Measurements from ENCODE around the gene STAM2.

STAM2 gene

DNA sequence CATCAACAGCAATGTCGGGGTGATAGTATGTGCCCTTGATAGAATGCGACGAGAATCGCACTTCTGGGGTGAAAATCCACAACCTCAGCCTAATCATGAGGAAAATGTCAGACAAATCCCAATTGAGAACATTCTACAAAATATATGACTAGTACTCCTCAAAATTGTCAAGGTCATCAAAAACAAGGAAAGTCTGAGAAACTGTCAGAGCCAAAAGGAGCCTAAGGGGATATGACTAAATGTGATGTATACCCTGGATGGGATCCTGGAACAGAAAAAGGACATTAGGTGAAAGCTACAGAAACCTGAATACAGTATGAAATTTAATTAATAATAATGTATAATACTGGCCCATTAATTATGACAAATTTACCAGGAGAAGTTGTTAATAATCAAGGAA, 69.1 kb downstream of the STAM2 start:
- in situ Hi-C loops (cut with MboI; ENCODE audit: low pct_unique_long_range_greater_than_20kb, low sequenced_read_pairs, unreplicated experiment), result no loop called here
- DNase-seq (ENCODE audit: low spot score), result no peak
- TF ChIP-seq, protein P1, sequence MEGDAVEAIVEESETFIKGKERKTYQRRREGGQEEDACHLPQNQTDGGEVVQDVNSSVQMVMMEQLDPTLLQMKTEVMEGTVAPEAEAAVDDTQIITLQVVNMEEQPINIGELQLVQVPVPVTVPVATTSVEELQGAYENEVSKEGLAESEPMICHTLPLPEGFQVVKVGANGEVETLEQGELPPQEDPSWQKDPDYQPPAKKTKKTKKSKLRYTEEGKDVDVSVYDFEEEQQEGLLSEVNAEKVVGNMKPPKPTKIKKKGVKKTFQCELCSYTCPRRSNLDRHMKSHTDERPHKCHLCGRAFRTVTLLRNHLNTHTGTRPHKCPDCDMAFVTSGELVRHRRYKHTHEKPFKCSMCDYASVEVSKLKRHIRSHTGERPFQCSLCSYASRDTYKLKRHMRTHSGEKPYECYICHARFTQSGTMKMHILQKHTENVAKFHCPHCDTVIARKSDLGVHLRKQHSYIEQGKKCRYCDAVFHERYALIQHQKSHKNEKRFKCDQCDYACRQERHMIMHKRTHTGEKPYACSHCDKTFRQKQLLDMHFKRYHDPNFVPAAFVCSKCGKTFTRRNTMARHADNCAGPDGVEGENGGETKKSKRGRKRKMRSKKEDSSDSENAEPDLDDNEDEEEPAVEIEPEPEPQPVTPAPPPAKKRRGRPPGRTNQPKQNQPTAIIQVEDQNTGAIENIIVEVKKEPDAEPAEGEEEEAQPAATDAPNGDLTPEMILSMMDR (IDR thresholded peaks at IDR 0.05; ENCODE audit: extremely low read depth, insufficient read depth, missing control alignments), result no peak

DNA sequence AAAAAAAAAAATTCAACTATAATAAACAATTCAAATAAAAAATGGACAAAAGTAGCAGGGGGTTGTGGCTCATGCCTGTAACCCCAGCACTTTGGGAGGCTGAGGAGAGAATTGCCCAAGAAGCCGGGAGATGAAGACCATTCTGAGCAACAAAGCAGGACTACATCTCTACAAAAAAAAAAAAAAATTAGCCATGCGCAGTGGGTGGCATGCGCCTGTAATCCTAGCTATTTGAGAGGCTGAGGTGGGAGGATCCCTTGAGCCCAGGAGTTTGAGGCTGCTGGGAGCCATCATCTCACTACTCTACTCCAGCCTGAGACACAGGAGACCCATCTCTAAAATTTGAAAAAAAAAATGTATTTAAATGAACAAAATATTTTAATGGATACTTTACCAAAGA, 72.3 kb downstream of the STAM2 start:
- in situ Hi-C loops (cut with MboI; ENCODE audit: low pct_unique_long_range_greater_than_20kb, low sequenced_read_pairs, unreplicated experiment), result no loop called here
- TF ChIP-seq, protein P1 (IDR thresholded peaks at IDR 0.05; ENCODE audit: extremely low read depth, insufficient read depth, missing control alignments), result no peak

DNA sequence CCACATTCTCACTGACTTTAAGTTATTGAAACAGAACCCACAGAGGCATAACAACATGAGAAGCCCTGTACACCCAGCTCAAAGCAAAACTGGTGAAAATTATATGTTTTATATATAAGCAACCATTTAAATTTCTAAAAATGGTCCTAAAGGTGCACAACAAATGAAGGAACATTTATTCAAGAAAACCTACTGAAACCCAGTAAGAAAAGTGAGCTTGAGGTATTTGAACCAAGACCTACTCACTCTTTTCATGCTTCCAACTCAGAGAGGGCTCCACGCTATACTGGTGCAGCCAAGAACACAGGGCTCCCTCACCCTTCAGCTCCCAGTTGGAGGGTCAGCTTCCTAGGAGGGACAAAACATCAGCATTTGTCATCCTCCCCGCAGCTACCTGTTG, 74.6 kb downstream of the STAM2 start:
- in situ Hi-C loops (cut with MboI; ENCODE audit: low pct_unique_long_range_greater_than_20kb, low sequenced_read_pairs, unreplicated experiment), result no loop called here
- TF ChIP-seq, protein P1 (IDR thresholded peaks at IDR 0.05; ENCODE audit: extremely low read depth, insufficient read depth, missing control alignments), result no peak
- no peak for DNase-seq (ENCODE audit: low spot score)

More for the DNA sequence above, 72.3 kb downstream of the STAM2 start:
- DNase-seq (ENCODE audit: low spot score), result no peak

DNA sequence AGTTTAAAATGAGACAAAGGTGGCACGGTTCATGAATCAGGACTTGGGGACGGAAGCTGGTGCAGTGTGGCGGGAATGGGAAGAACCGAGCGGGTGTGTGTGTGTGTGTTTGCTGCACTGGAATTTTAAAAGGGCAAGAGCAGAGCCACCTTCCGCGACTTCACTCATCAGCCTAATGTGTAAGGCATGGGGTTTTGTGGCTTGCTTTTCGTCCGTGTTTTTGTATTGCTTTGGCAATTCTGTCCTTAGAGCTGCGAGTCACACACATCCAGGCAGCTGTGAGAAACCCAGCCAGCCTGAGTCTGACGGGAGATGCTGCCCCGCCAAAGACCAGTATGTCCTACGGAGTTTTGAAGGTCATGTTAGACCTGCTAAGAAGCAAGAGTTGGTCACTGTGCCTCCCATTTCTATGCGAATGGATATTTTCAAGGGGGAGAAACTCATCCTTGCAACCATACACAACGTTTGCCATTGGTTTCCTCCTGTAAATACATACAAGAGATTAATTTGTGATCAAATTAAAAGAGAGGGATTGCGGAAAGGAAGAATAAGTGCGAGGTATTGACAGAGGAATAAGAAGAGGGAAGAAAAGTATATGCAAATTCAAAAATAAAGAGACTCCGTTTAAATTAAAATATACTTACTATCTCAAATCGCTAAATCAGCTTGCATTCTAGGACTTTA, 76.1 kb downstream of the STAM2 start:
- peak; percentile 43 for DNase-seq (ENCODE audit: low spot score)
- TF ChIP-seq, protein P1 (IDR thresholded peaks at IDR 0.05; ENCODE audit: extremely low read depth, insufficient read depth, missing control alignments), result no peak
- in situ Hi-C loops (cut with MboI; ENCODE audit: low pct_unique_long_range_greater_than_20kb, low sequenced_read_pairs, unreplicated experiment), result no loop called here

DNA sequence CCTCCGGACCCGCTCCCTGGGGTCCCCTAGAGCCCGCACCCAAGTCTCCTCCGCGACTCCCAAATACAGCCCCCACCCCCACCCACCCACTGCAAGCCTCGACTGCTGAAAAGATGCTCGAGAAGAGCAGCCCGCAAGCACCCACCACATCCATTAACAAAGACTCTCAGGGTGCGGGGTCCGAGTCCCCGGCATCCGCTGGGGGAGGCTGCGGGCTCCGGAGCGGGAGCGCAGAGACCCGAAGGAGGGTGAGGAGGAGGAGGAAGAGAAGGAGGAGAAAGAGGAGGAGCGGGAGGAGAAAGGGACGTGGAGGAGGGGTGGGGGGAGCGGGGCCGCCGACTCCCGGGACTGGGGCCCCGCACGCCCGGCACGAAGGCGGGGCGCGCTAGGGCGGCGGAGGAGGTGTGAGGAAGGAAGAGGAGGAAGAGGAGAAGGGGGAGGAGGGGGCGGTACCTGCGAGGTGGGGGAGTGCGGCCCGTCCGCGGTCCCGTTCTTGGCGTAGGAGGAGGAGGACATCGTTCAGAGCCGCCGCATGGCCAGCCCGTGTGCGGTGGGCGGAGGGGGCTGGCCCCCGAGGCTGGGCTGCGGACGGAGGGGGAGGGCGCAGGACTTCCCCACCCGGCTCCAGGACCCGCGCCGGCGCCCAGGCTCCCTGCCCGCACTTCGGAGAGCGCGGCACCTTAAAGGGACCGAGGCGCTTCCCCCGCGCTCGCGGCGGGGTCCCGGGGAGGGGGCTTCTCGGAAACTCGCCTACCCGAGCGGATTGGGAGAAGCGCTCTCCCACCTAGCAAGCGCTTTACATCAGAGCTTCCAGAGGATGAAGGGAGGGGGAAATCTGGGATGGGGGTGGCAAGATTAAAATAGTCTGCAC, 76.8 kb downstream of the STAM2 start, which contains the start of gene CACNB4:
Gene CACNB4 (minus strand): TSS at position 549 of the 871 bp plus-strand sequence.
- in situ Hi-C loops (cut with MboI; ENCODE audit: low pct_unique_long_range_greater_than_20kb, low sequenced_read_pairs, unreplicated experiment), result no loop called here
- TF ChIP-seq, protein P1 (IDR thresholded peaks at IDR 0.05; ENCODE audit: extremely low read depth, insufficient read depth, missing control alignments), result no peak
- peak; percentile 70 for DNase-seq (ENCODE audit: low spot score)

DNA sequence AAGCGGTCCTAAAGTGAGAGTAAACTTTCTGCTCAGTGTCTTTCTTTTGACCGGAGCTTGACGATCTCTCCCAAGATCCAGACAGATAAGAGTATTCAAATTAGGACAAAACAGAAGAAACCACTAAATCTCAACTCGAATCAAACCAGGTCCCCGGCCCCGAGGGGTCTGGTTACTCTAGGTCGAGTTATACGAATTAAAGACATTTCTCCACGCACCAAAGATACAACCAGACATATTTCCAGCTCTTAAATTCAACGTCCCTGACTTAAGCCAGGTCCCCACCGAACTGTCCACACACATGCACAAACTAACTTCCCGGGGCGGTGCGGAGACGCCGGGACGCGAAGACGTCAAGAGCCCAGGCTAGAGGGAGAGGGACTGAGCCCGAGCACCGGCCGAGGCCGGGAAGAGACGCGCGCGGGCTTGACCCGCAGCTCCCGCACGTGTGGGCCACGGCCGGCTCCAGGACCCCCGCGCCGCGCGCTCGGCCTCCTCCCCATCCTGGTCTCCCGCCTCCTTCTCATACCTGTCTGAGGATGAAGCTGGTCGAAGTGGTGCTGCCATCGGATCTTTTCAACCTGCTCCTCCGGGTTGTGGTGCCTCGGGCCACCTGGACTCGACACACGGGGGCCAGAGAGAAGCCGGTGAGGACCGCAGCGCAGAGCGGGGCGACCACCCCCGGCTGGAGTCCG, 77.6 kb downstream of the STAM2 start:
- TF ChIP-seq, protein P1 (IDR thresholded peaks at IDR 0.05; ENCODE audit: extremely low read depth, insufficient read depth, missing control alignments), result no peak
- DNase-seq (ENCODE audit: low spot score), result peak; percentile 63
- in situ Hi-C loops (cut with MboI; ENCODE audit: low pct_unique_long_range_greater_than_20kb, low sequenced_read_pairs, unreplicated experiment), result no loop called here
